ENCODE data around the gene LPAR1.

GRCh38 chr9:110876929-110877328 lies 161.3 kb downstream of the LPAR1 start:
- TF ChIP-seq CTCF (conservative IDR thresholded peaks at IDR 0.05 in 1 of 2, IDR thresholded peaks at IDR 0.05 in 1 of 2; ENCODE audit: low read depth in 1 of 2, low read length in 2 of 2) (no peak), EZH2 (IDR thresholded peaks at IDR 0.05; ENCODE audit: low read length, missing control alignments) (no peak)

Measured in fibroblast of lung (primary cell).